ENCODE results near the gene AUTS2.

DNA sequence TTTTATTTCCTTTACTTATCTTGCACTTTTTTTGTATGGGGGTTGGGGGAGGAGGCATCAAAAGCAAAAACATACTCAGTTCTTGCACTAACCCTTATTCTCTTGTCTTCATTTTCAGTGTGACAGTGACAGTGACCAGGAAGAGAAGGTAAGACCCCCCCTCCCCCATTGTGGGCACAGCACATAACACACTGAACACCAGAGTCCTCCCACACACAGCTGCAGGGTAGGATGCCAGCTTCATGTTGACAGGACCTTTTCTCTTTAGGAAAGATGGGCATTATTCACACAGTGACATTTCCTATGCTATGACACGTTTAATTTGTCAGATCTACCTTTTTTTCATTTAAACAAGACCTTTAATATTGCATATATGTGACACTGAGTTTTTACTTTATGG, 837.4 kb downstream of the AUTS2 start:
- TF ChIP-seq POLR2AphosphoS5 (IDR thresholded peaks at IDR 0.05; ENCODE audit: low read depth) (no peak), CTCF (conservative IDR thresholded peaks at IDR 0.05; ENCODE audit: low read depth in 2 of 2) (no peak), EZH2 (IDR thresholded peaks at IDR 0.05; ENCODE audit: low read depth, unreplicated experiment) (no peak), EZH2phosphoT487 (IDR thresholded peaks at IDR 0.05; ENCODE audit: unreplicated experiment) (no peak), ZNF114 (CRISPR knock-in tag; IDR thresholded peaks at IDR 0.05) (no peak), CREB1 (CRISPR knock-in tag; IDR thresholded peaks at IDR 0.05; ENCODE audit: low read depth) (no peak), JUNB (IDR thresholded peaks at IDR 0.05; ENCODE audit: unreplicated experiment) (no peak), STAT1 (IDR thresholded peaks at IDR 0.05; ENCODE audit: unreplicated experiment) (no peak), ZNF331 (CRISPR knock-in tag; IDR thresholded peaks at IDR 0.05; ENCODE audit: low read depth) (no peak), NANOG (IDR thresholded peaks at IDR 0.05; ENCODE audit: borderline replicate concordance) (no peak)
- TF ChIP-seq, protein P1, sequence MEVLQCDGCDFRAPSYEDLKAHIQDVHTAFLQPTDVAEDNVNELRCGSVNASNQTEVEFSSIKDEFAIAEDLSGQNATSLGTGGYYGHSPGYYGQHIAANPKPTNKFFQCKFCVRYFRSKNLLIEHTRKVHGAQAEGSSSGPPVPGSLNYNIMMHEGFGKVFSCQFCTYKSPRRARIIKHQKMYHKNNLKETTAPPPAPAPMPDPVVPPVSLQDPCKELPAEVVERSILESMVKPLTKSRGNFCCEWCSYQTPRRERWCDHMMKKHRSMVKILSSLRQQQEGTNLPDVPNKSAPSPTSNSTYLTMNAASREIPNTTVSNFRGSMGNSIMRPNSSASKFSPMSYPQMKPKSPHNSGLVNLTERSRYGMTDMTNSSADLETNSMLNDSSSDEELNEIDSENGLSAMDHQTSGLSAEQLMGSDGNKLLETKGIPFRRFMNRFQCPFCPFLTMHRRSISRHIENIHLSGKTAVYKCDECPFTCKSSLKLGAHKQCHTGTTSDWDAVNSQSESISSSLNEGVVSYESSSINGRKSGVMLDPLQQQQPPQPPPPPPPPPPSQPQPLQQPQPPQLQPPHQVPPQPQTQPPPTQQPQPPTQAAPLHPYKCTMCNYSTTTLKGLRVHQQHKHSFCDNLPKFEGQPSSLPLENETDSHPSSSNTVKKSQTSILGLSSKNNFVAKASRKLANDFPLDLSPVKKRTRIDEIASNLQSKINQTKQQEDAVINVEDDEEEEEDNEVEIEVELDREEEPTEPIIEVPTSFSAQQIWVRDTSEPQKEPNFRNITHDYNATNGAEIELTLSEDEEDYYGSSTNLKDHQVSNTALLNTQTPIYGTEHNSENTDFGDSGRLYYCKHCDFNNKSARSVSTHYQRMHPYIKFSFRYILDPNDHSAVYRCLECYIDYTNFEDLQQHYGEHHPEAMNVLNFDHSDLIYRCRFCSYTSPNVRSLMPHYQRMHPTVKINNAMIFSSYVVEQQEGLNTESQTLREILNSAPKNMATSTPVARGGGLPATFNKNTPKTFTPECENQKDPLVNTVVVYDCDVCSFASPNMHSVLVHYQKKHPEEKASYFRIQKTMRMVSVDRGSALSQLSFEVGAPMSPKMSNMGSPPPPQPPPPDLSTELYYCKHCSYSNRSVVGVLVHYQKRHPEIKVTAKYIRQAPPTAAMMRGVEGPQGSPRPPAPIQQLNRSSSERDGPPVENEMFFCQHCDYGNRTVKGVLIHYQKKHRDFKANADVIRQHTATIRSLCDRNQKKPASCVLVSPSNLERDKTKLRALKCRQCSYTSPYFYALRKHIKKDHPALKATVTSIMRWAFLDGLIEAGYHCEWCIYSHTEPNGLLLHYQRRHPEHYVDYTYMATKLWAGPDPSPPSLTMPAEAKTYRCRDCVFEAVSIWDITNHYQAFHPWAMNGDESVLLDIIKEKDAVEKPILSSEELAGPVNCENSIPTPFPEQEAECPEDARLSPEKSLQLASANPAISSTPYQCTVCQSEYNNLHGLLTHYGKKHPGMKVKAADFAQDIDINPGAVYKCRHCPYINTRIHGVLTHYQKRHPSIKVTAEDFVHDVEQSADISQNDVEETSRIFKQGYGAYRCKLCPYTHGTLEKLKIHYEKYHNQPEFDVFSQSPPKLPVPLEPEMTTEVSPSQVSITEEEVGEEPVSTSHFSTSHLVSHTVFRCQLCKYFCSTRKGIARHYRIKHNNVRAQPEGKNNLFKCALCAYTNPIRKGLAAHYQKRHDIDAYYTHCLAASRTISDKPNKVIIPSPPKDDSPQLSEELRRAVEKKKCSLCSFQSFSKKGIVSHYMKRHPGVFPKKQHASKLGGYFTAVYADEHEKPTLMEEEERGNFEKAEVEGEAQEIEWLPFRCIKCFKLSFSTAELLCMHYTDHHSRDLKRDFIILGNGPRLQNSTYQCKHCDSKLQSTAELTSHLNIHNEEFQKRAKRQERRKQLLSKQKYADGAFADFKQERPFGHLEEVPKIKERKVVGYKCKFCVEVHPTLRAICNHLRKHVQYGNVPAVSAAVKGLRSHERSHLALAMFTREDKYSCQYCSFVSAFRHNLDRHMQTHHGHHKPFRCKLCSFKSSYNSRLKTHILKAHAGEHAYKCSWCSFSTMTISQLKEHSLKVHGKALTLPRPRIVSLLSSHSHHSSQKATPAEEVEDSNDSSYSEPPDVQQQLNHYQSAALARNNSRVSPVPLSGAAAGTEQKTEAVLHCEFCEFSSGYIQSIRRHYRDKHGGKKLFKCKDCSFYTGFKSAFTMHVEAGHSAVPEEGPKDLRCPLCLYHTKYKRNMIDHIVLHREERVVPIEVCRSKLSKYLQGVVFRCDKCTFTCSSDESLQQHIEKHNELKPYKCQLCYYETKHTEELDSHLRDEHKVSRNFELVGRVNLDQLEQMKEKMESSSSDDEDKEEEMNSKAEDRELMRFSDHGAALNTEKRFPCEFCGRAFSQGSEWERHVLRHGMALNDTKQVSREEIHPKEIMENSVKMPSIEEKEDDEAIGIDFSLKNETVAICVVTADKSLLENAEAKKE (CRISPR knock-in tag; IDR thresholded peaks at IDR 0.05): no peak
- TF ChIP-seq, protein P2, sequence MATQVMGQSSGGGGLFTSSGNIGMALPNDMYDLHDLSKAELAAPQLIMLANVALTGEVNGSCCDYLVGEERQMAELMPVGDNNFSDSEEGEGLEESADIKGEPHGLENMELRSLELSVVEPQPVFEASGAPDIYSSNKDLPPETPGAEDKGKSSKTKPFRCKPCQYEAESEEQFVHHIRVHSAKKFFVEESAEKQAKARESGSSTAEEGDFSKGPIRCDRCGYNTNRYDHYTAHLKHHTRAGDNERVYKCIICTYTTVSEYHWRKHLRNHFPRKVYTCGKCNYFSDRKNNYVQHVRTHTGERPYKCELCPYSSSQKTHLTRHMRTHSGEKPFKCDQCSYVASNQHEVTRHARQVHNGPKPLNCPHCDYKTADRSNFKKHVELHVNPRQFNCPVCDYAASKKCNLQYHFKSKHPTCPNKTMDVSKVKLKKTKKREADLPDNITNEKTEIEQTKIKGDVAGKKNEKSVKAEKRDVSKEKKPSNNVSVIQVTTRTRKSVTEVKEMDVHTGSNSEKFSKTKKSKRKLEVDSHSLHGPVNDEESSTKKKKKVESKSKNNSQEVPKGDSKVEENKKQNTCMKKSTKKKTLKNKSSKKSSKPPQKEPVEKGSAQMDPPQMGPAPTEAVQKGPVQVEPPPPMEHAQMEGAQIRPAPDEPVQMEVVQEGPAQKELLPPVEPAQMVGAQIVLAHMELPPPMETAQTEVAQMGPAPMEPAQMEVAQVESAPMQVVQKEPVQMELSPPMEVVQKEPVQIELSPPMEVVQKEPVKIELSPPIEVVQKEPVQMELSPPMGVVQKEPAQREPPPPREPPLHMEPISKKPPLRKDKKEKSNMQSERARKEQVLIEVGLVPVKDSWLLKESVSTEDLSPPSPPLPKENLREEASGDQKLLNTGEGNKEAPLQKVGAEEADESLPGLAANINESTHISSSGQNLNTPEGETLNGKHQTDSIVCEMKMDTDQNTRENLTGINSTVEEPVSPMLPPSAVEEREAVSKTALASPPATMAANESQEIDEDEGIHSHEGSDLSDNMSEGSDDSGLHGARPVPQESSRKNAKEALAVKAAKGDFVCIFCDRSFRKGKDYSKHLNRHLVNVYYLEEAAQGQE (IDR thresholded peaks at IDR 0.05; ENCODE audit: unreplicated experiment): no peak
- TF ChIP-seq, protein P3, sequence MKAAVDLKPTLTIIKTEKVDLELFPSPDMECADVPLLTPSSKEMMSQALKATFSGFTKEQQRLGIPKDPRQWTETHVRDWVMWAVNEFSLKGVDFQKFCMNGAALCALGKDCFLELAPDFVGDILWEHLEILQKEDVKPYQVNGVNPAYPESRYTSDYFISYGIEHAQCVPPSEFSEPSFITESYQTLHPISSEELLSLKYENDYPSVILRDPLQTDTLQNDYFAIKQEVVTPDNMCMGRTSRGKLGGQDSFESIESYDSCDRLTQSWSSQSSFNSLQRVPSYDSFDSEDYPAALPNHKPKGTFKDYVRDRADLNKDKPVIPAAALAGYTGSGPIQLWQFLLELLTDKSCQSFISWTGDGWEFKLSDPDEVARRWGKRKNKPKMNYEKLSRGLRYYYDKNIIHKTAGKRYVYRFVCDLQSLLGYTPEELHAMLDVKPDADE (IDR thresholded peaks at IDR 0.05): no peak

Measured in GM23338 (cell line).